Spleen (tissue), 11 donors: ENCODE results near the gene DPYSL5. TPM values are rescaled to one million over a fixed set of nuclear protein-coding genes. Genes with fewer than 3 reads are reported as not detected.

Source experiments
- DNase-seq: peaks from one replicate; pipeline ENCODE4 v3.0.0-alpha.2; 2020
- H3K27ac ChIP-seq, 8 donors: fragments of 200-600 bp; sonication (generic) in 7 of 8; 1 replicate in 4 of 8; 2 replicates in 4 of 8; pipeline versions ENCODE4 v1.5.0 to v1.8.0; 2016 to 2021; ENCODE audit warnings: inconsistent platforms in 4 of 8, mild to moderate bottlenecking in 4 of 8, moderate library complexity in 1 of 8
- H3K27me3 ChIP-seq, 7 donors: fragments of 200-600 bp; sonication (generic) in 6 of 7; replicated peaks in 1 of 7; 1 replicate in 4 of 7; 2 replicates in 3 of 7; pipeline versions ENCODE4 v1.5.0 to v1.8.0; 2016 to 2021; ENCODE audit warnings: inconsistent platforms in 3 of 7, mild to moderate bottlenecking in 1 of 7
- H3K36me3 ChIP-seq, 6 donors: fragments of 200-600 bp; sonication (generic) in 5 of 6; 1 replicate in 4 of 6; 2 replicates in 2 of 6; pipeline versions ENCODE4 v1.5.0 to v1.8.0; 2016 to 2021; ENCODE audit warnings: inconsistent platforms in 2 of 6
- H3K4me1 ChIP-seq, 6 donors: fragments of 200-600 bp; sonication (generic) in 5 of 6; 1 replicate in 3 of 6; 2 replicates in 3 of 6; pipeline versions ENCODE4 v1.5.0 to v1.8.0; 2016 to 2021; ENCODE audit warnings: inconsistent platforms in 3 of 6
- H3K4me3 ChIP-seq, 8 donors: fragments of 200-600 bp; sonication (generic) in 7 of 8; 1 replicate in 4 of 8; 2 replicates in 4 of 8; pipeline versions ENCODE4 v1.5.0 to v1.8.0; 2016 to 2021; ENCODE audit warnings: inconsistent platforms in 4 of 8, mild to moderate bottlenecking in 4 of 8, moderate library complexity in 2 of 8
- H3K9me3 ChIP-seq, 8 donors: fragments of 200-600 bp; sonication (generic) in 7 of 8; 1 replicate in 4 of 8; 2 replicates in 4 of 8; pipeline versions ENCODE4 v1.5.0 to v1.8.0; 2016 to 2021; ENCODE audit warnings: inconsistent platforms in 4 of 8
- CTCF ChIP-seq, 11 experiments: fragments of 200-600 bp in 7 of 11; fragments of 450-650 bp in 4 of 11; sonication (generic) in 4 of 11; IDR thresholded peaks in 8 of 11; conservative IDR thresholded peaks in 3 of 11; 1 replicate in 7 of 11; 2 replicates in 4 of 11; pipeline versions ENCODE4 v1.4.0 to v1.8.0; 2016 to 2021; ENCODE audit warnings: antibody characterized with exemption in 11 of 11, inconsistent platforms in 4 of 11, mild to moderate bottlenecking in 1 of 11
- POLR2A ChIP-seq, 3 donors: fragments of 450-650 bp; IDR thresholded peaks; one replicate each; pipeline ENCODE4 v1.5.1; 2017; ENCODE audit warnings: antibody characterized with exemption in 3 of 3, mild to moderate bottlenecking in 1 of 3
- POLR2AphosphoS5 ChIP-seq, 3 donors: sonication (generic); formaldehyde crosslinking; IDR thresholded peaks; one replicate each; pipeline ENCODE4 v1.5.1; 2017; ENCODE audit warnings: antibody characterized with exemption in 3 of 3
- WGBS, 5 donors: extraction: QIAGEN DNeasy Blood & Tissue Kit in 3 of 5; methylation state at CpG; one replicate each; pipeline versions ENCODE4 v1.1.5 to v1.1.7; 2013 to 2018; 5-methylcytosine and 5-hydroxymethylcytosine counted together
- intact Hi-C: fragments of 100-400 bp; cut with DNase I; formaldehyde crosslinking; loops from one replicate; pipeline ENCODE4 v1.15.0; 2023; ENCODE audit warnings: low total_unique reads
- polyA plus RNA-seq, 3 donors: library from polyadenylated mRNA; stranded (reverse); fragments of 200-250 nt; gene quantifications; one replicate each; pipeline ENCODE4 v1.2.1, GENCODE V29; 2013
- total RNA-seq, 7 donors: library from RNA; depleted of rRNA in 3 of 7; stranded (reverse); fragments of >200 nt in 3 of 7; fragmentation: NEBNext Ultra II Directional in 4 of 7; extraction: Animal tissue kit (Norgen Biotek cat#: 25700) in 4 of 7; gene quantifications; one replicate each; pipeline versions ENCODE4 v1.1.0 to v1.2.1, GENCODE V29; 2016 to 2021
- donor health status: healthy with polysubstance abuse.
- donor health status: DM: no; HTN: no; CAD: no; lungs with moderate emphysema.
- donor health status: DM: no; HTN: no; CAD: no.
- donor health status: Bipolar disorder and iron deficiency.
- donor health status: healthy.
- donor health status: DM: no; HTN: no; CAD: no.
- donor health status: DM: yes; HTN: yes; CAD: no.

The DPYSL5 gene
- total and polyA plus RNA-seq, 10 donors: 0.02 to 0.07 (median 0.02) TPM; not detected in 7

DNA sequence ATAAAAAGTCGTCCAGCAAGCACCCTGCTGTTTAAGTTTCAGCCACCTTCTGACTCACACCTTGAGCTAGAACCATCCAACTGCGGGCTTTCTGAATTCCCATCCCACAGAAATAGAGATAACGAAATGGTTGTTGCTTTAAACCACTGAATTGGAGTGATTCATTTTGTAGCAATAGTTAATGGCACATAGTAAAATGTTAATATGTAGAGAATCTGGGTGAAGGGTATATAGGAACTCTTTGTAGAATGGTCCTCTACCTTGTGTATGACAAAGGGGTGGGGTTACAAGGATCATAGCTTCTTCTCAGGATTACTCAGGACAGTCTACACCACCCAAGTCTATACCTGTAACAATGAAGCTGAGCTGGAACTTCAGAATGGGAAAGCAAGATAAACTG, 120.1 kb downstream of the DPYSL5 start:
- intact Hi-C loops: loop anchor here (10.0 kb wide), 1 partner anchor 307 kb away; the partner anchor contains the start of gene DNAJC5G
- DNase-seq: no peak
- 71 to 86% (median 75%) methylated on average over 3 of the region's 3 CpGs for WGBS, 5 donors
- H3K27ac ChIP-seq: no peak overlapping the region
- H3K4me3 ChIP-seq: no peak overlapping the region
- peaks cover 0 to 39% (median 0%) of the 10 kb centered on the region in 7 donors for H3K27me3 ChIP-seq
- peaks cover 3 to 32% (median 17%) of the 10 kb centered on the region in 6 donors for H3K4me1 ChIP-seq
- TF ChIP-seq POLR2A (IDR thresholded peaks at IDR 0.05): no peak
- no peak for TF ChIP-seq CTCF (IDR thresholded peaks at IDR 0.05 in 8 of 11, conservative IDR thresholded peaks at IDR 0.05 in 3 of 11)
- TF ChIP-seq POLR2AphosphoS5 (IDR thresholded peaks at IDR 0.05): no peak
- no peaks in the 10 kb centered on the region for H3K9me3 ChIP-seq
- no peaks in the 10 kb centered on the region for H3K36me3 ChIP-seq

DNA sequence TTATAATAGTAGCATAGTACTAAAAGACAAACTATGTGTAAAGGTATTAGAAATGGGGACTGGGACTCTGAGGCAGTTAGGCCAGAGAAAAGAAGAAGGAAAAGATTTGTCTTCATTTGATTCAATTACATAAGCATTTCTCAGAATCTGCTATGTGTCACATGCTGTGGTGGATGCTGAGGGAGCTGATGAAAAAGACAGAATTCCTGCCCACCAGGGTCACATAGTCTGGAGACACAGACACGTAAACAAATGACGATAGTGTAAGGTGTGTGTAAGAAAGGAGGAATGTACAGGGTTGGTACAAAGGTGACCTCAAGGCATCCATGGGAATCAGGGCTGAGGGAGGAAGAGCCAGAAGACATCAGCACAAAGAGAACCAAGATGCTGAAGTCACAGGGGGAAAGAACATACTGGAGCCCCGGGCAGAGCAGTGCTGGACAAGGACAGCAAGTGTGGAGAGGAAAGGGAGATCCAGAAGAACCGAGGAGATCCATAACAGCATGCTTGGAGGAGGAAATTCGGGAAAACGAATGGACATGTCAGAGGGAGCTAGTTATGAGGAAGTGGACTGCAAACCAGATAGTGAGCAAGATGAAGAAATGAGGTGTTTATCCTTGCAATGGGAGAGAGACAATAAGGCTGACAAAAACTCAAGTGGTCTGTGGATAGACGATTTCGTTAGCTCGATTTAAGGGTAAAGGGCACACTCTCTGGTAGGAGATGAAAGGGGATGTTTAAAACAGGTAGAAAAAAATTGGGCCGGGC, 121.3 kb downstream of the DPYSL5 start:
- Histone ChIP-seq H3K36me3 (no peaks in the 10 kb centered on the region), H3K27me3 (peaks cover 0 to 39% (median 0%) of the 10 kb centered on the region in 7 donors), H3K27ac (no peak overlapping the region), H3K9me3 (no peaks in the 10 kb centered on the region), H3K4me1 (peaks cover 3 to 32% (median 17%) of the 10 kb centered on the region in 6 donors), H3K4me3 (peak overlapping the region in 1 of 8 donors; percentile 97)
- DNase-seq: no peak
- intact Hi-C loops: loop anchor here (10.0 kb wide), 1 partner anchor 306 kb away; the partner anchor contains the start of gene DNAJC5G
- no peak for TF ChIP-seq CTCF (IDR thresholded peaks at IDR 0.05 in 8 of 11, conservative IDR thresholded peaks at IDR 0.05 in 3 of 11)
- TF ChIP-seq POLR2AphosphoS5 (IDR thresholded peaks at IDR 0.05): no peak
- TF ChIP-seq POLR2A (IDR thresholded peaks at IDR 0.05): no peak
- 64 to 70% (median 67%) methylated on average over 10 of the region's 10 CpGs for WGBS, 5 donors

DNA sequence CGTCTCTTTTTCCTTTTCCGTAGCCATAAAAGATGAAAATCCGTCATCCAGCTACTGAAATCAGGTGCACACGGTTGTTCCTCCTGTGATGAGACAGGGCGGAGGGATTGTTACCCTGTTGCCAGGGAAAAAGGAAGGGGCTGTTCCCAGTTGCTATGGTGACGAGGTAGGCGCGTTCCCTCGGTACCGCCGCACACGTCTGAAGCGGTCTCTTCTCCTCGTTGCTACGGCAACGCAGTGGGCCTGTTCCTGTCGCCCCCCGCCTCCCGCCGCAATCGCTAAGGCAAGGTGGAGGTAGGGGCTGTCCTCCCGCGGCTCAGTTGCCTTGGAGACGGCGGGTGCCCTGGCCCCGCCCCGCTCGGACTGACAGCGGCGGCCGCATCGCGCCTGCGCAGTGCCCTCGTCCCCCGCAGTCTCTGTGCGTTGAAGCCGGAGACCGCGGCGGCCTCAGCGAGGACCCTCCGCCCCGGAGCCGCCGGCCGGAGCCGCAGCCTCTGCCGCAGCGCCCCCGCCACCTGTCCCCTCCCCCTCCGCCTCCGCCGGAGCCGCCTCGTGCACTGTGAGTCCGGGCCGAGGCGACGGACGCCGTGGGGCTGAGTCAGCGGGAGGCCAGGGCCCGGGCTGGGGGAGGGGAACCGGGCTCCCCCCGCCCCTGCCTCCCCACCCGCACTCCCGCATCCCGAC, 122.5 kb downstream of the DPYSL5 start, which contains the start of gene MAPRE3:
TSS of gene MAPRE3 (plus strand) at position 394 of the 684 bp plus-strand sequence. CDS start 51,582 bp downstream, outside the sequence.
- Histone ChIP-seq H3K4me3 (peak within 1 kb of the TSS; percentile 78 to 97 (median 94)), H3K27me3 (peaks cover 0 to 34% (median 0%) of the 10 kb centered on the region in 7 donors), H3K4me1 (peaks cover 3 to 32% (median 17%) of the 10 kb centered on the region in 6 donors), H3K9me3 (no peaks in the 10 kb centered on the region), H3K36me3 (no peaks in the 10 kb centered on the region), H3K27ac (peak within 1 kb of the TSS in 7 of 8 donors; percentile 27 to 82 (median 68))
- TF ChIP-seq POLR2AphosphoS5 (IDR thresholded peaks at IDR 0.05) (peak; percentile 35 to 77 (median 72)), POLR2A (IDR thresholded peaks at IDR 0.05) (no peak), CTCF (IDR thresholded peaks at IDR 0.05 in 8 of 11, conservative IDR thresholded peaks at IDR 0.05 in 3 of 11) (no peak)
- WGBS, 5 donors: 0 to 1% (median 1%) methylated on average over 21 to 68 of the region's 69 CpGs
- peak; percentile 95 for DNase-seq
- intact Hi-C loops: no loop called here
